SH-SY5Y (cell line): ENCODE data around the gene DOK1.

ENCODE experiments used
- GATA2 ChIP-seq: IDR thresholded peaks from 2 replicates; pipeline ENCODE4 v1.6.1; 2011; ENCODE audit warnings: mild to moderate bottlenecking, low read depth, low read length
- GATA3 ChIP-seq: IDR thresholded peaks from 2 replicates; pipeline ENCODE4 v1.6.1; 2011; ENCODE audit warnings: low read depth, mild to moderate bottlenecking, low read length, moderate library complexity

The DOK1 gene

GRCh38 chr2:74553892-74554819 is at the start of gene DOK1, which contains the start of gene LOXL3:
DOK1 (plus strand) TSS chr2:74554720; CDS start chr2:74554755, 35 bp downstream.
LOXL3 (minus strand) TSS chr2:74553942; CDS start chr2:74552634, 1,308 bp downstream.
- TF ChIP-seq GATA3 (no peak), GATA2 (no peak)

- TF ChIP-seq GATA2 (no peak), GATA3 (no peak)
Measured at GRCh38 chr2:74505448-74506246, 48.9 kb upstream of the DOK1 start.

GRCh38 chr2:74507145-74507925 is 47.2 kb upstream of the DOK1 start, which contains the start of gene PCGF1:
PCGF1 (minus strand) TSS chr2:74507695; CDS start chr2:74507668, 27 bp downstream.
- TF ChIP-seq GATA2, result peak; percentile 87
- no peak for TF ChIP-seq GATA3

GRCh38 chr2:74507926-74508520 is 46.5 kb upstream of the DOK1 start:
- TF ChIP-seq GATA2, result no peak; the same call in 1 of the 2 replicates
- no peak for TF ChIP-seq GATA3

GRCh38 chr2:74510272-74510671 is 44.2 kb upstream of the DOK1 start:
- TF ChIP-seq GATA2 (no peak), GATA3 (no peak)

- TF ChIP-seq GATA3 (no peak), GATA2 (no peak)
Measured at GRCh38 chr2:74511104-74511989, 43.2 kb upstream of the DOK1 start.

GRCh38 chr2:74512744-74513604 is 41.5 kb upstream of the DOK1 start:
- TF ChIP-seq GATA2 (peak; percentile 40), GATA3 (no peak)

- TF ChIP-seq GATA3 (no peak), GATA2 (no peak)
Measured at GRCh38 chr2:74513605-74514367, 40.7 kb upstream of the DOK1 start.

- no peak; the same call in 1 of the 2 replicates for TF ChIP-seq GATA2
- no peak for TF ChIP-seq GATA3
Measured at GRCh38 chr2:74514368-74515270, 39.9 kb upstream of the DOK1 start, which contains the start of gene TLX2. TLX2 (plus strand) TSS chr2:74514450; CDS start chr2:74514807, 357 bp downstream.
